RWPE2 (cell line): ENCODE results near the gene RNF20.

ENCODE experiments used
- ATAC-seq: fragments of 200-7000 bp; cut with Tn5 transposase; 3 replicates; pipeline ENCODE4 v1.9.1; 2021; ENCODE audit warnings: low read depth
- DNase-seq: peaks from one replicate; pipeline ENCODE4 v3.0.0-alpha.2; 2020; ENCODE audit warnings: low spot score
- H3K27ac ChIP-seq: fragments of 450-650 bp; 2 replicates; pipeline ENCODE4 v1.5.1; 2017; ENCODE audit warnings: mild to moderate bottlenecking; ENCODE audit not compliant: poor library complexity, severe bottlenecking
- H3K27me3 ChIP-seq: fragments of 250-450 bp; sonication (Bioruptor Pico); 2 replicates; pipeline ENCODE4 v1.5.1; 2021; ENCODE audit warnings: mild to moderate bottlenecking, moderate library complexity; ENCODE audit not compliant: insufficient read depth, poor library complexity, severe bottlenecking
- H3K36me3 ChIP-seq: fragments of 250-450 bp; sonication (Bioruptor Pico); 2 replicates; pipeline ENCODE4 v1.5.1; 2020; ENCODE audit warnings: low read depth, mild to moderate bottlenecking, moderate library complexity
- H3K4me1 ChIP-seq: fragments of 250-450 bp; sonication (Bioruptor Pico); 2 replicates; pipeline ENCODE4 v1.5.1; 2021; ENCODE audit warnings: mild to moderate bottlenecking, moderate library complexity; ENCODE audit not compliant: insufficient read depth, poor library complexity, severe bottlenecking
- H3K4me3 ChIP-seq: fragments of 250-450 bp; sonication (Bioruptor Pico); 2 replicates; pipeline ENCODE4 v1.5.1; 2021; ENCODE audit warnings: mild to moderate bottlenecking, moderate library complexity; ENCODE audit not compliant: severe bottlenecking
- H3K9me3 ChIP-seq: fragments of 250-450 bp; sonication (Bioruptor Pico); 2 replicates; pipeline ENCODE4 v1.5.1; 2021; ENCODE audit warnings: mild to moderate bottlenecking, moderate library complexity; ENCODE audit not compliant: severe bottlenecking
- TF ChIP-seq, protein P1 (sequence below): fragments of 450-650 bp; IDR thresholded peaks from one replicate; pipeline ENCODE4 v1.5.1; 2017; ENCODE audit warnings: mild to moderate bottlenecking, moderate library complexity; ENCODE audit not compliant: poor library complexity, severe bottlenecking

Gene RNF20

DNA sequence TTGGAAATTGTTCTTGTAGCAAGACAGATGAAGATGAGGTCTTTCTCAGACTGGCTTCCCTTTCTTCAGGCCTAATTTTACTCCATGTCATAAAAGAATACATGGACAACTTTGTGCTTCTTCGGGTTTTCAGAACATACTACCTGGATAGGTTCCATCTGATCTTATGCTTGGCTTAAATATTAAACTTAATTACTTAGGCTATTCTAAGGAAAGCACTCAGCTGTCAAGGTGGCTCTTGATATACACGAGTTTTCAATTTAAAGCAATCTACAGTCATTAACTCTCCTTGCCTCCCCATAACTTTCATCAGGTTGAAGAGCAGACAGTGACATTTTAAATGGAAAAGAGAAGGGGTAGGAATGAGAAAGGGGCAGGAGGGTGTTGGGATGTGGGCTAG lies 70.6 kb downstream of the RNF20 start:
- no peaks in the 10 kb centered on the region for H3K9me3 ChIP-seq
- H3K27ac ChIP-seq = no peak overlapping the region
- H3K27me3 ChIP-seq = peaks cover 6% of the 10 kb centered on the region
- ATAC-seq = no peak
- TF ChIP-seq, protein P1, sequence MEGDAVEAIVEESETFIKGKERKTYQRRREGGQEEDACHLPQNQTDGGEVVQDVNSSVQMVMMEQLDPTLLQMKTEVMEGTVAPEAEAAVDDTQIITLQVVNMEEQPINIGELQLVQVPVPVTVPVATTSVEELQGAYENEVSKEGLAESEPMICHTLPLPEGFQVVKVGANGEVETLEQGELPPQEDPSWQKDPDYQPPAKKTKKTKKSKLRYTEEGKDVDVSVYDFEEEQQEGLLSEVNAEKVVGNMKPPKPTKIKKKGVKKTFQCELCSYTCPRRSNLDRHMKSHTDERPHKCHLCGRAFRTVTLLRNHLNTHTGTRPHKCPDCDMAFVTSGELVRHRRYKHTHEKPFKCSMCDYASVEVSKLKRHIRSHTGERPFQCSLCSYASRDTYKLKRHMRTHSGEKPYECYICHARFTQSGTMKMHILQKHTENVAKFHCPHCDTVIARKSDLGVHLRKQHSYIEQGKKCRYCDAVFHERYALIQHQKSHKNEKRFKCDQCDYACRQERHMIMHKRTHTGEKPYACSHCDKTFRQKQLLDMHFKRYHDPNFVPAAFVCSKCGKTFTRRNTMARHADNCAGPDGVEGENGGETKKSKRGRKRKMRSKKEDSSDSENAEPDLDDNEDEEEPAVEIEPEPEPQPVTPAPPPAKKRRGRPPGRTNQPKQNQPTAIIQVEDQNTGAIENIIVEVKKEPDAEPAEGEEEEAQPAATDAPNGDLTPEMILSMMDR = no peak
- no peak overlapping the region for H3K4me3 ChIP-seq
- no peaks in the 10 kb centered on the region for H3K36me3 ChIP-seq
- DNase-seq = no peak
- no peaks in the 10 kb centered on the region for H3K4me1 ChIP-seq

DNA sequence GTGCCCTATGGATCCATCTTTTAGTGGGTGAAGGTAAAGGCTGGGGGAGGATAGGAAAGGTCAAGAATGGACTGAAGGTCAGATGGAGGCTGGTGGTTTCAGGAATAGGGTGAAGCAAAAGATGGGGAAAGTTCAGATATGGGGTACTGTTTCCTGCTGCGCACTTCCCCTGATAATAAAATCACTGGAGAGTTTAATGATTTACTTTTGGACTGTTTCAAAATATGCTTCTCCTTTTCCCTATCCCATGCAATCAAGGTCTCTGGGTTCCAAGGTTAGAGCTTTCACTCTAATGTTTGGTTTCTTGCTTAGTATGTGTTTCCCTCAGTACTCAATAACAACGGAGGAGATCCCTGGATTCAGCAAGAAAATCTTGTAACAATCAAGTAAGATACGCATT lies 71.9 kb downstream of the RNF20 start:
- Histone ChIP-seq H3K36me3 (no peaks in the 10 kb centered on the region), H3K27me3 (peaks cover 6% of the 10 kb centered on the region), H3K4me1 (no peaks in the 10 kb centered on the region), H3K27ac (no peak overlapping the region), H3K9me3 (no peaks in the 10 kb centered on the region), H3K4me3 (no peak overlapping the region)
- TF ChIP-seq, protein P1 = no peak
- DNase-seq (no peak), ATAC-seq (no peak)
